Upper lobe of right lung (tissue), 1 donor: Measurements from ENCODE around the gene CSRNP2. TPM values are rescaled to one million over a fixed set of nuclear protein-coding genes. Genes with fewer than 3 reads are reported as not detected.

Experiments
- ATAC-seq: fragments of 200-7000 bp; cut with Tn5 transposase; one replicate; pipeline ENCODE4 v1.9.1; 2020; ENCODE audit warnings: mild to moderate bottlenecking, moderate library complexity
- DNase-seq: peaks from one replicate; pipeline ENCODE4 v3.0.0-alpha.2; 2020
- H3K27ac ChIP-seq: fragments of 200-600 bp; one replicate; pipeline ENCODE4 v1.8.0; 2022
- H3K27me3 ChIP-seq: fragments of 200-600 bp; one replicate; pipeline ENCODE4 v1.8.0; 2022; ENCODE audit warnings: mild to moderate bottlenecking
- H3K36me3 ChIP-seq: fragments of 200-600 bp; one replicate; pipeline ENCODE4 v1.8.0; 2022
- H3K4me1 ChIP-seq: fragments of 200-600 bp; one replicate; pipeline ENCODE4 v1.8.0; 2022
- H3K4me3 ChIP-seq: fragments of 200-600 bp; one replicate; pipeline ENCODE4 v1.8.0; 2022; ENCODE audit warnings: mild to moderate bottlenecking
- H3K9me3 ChIP-seq: fragments of 200-600 bp; one replicate; pipeline ENCODE4 v1.8.0; 2022
- CTCF ChIP-seq: fragments of 200-600 bp; IDR thresholded peaks from one replicate; pipeline ENCODE4 v1.8.0; 2022; ENCODE audit warnings: antibody characterized with exemption
- intact Hi-C: fragments of 100-400 bp; cut with DNase I; formaldehyde crosslinking; loops from one replicate; pipeline ENCODE4 v1.11.0; 2022
- total RNA-seq: library from RNA; stranded (reverse); fragmentation: NEBNext Ultra II Directional; extraction: Animal tissue kit (Norgen Biotek cat#: 25700); gene quantifications from one replicate; pipeline ENCODE4 v1.2.1, GENCODE V29; 2021
- donor health status: DM: no; HTN: yes; CAD: no; lungs with severe emphysema.

The CSRNP2 gene
- total RNA-seq, 1 donor from 2014 or later: 34.5 TPM

- H3K9me3 ChIP-seq: no peaks in the 10 kb centered on the region
- H3K4me3 ChIP-seq: no peak overlapping the region
- no peaks in the 10 kb centered on the region for H3K4me1 ChIP-seq
- H3K27ac ChIP-seq: no peak overlapping the region
- TF ChIP-seq CTCF: no peak
- DNase-seq (no peak), ATAC-seq (no peak)
- H3K36me3 ChIP-seq: no peaks in the 10 kb centered on the region
- intact Hi-C loops: no loop called here
- H3K27me3 ChIP-seq: no peaks in the 10 kb centered on the region
Observed at GRCh38 chr12:51033048-51033447, 50.3 kb downstream of the CSRNP2 start.

GRCh38 chr12:51028813-51029150 is 54.6 kb downstream of the CSRNP2 start:
- H3K4me1 ChIP-seq: peaks cover 9% of the 10 kb centered on the region
- peak overlapping the region; percentile 37 for H3K27ac ChIP-seq
- TF ChIP-seq CTCF: no peak
- H3K36me3 ChIP-seq: no peaks in the 10 kb centered on the region
- ATAC-seq (no peak), DNase-seq (no peak)
- intact Hi-C loops: no loop called here
- H3K4me3 ChIP-seq: peak overlapping the region; percentile 21
- no peaks in the 10 kb centered on the region for H3K27me3 ChIP-seq
- H3K9me3 ChIP-seq: no peaks in the 10 kb centered on the region

GRCh38 chr12:51028126-51028812 is 55.1 kb downstream of the CSRNP2 start:
- no peaks in the 10 kb centered on the region for H3K27me3 ChIP-seq
- no peaks in the 10 kb centered on the region for H3K36me3 ChIP-seq
- peaks cover 14% of the 10 kb centered on the region for H3K4me1 ChIP-seq
- peak overlapping the region; percentile 21 for H3K4me3 ChIP-seq
- intact Hi-C loops: no loop called here
- ATAC-seq (peak; percentile 54), DNase-seq (no peak)
- peak overlapping the region; percentile 37 for H3K27ac ChIP-seq
- peak; percentile 39 for TF ChIP-seq CTCF
- no peaks in the 10 kb centered on the region for H3K9me3 ChIP-seq

GRCh38 chr12:51027342-51027835 is 56.0 kb downstream of the CSRNP2 start:
- H3K4me3 ChIP-seq: no peak overlapping the region
- no peak for ATAC-seq
- no peak for DNase-seq
- peaks cover 22% of the 10 kb centered on the region for H3K4me1 ChIP-seq
- H3K36me3 ChIP-seq: no peaks in the 10 kb centered on the region
- H3K27ac ChIP-seq: no peak overlapping the region
- intact Hi-C loops: no loop called here
- no peaks in the 10 kb centered on the region for H3K9me3 ChIP-seq
- no peaks in the 10 kb centered on the region for H3K27me3 ChIP-seq
- TF ChIP-seq CTCF: no peak

- ATAC-seq (peak; percentile 96), DNase-seq (peak; percentile 99)
- Histone ChIP-seq H3K9me3 (no peaks in the 10 kb centered on the region), H3K27me3 (no peaks in the 10 kb centered on the region), H3K4me3 (peak within 1 kb of the TSS; percentile 95), H3K27ac (peak within 1 kb of the TSS; percentile 92), H3K4me1 (peaks cover 34% of the 10 kb centered on the region), H3K36me3 (no peaks in the 10 kb centered on the region)
- intact Hi-C loops: no loop called here
- peak; percentile 38 for TF ChIP-seq CTCF
Observed at GRCh38 chr12:51025836-51026638, 57.4 kb downstream of the CSRNP2 start, which contains the start of gene SLC11A2. SLC11A2 (minus strand) TSS chr12:51026384; CDS start chr12:51010728, 15,656 bp downstream.
